Progenitor cell of endocrine pancreas (in vitro differentiated cells): ENCODE measurements around the gene SLC25A28. TPM values are rescaled to one million over a fixed set of nuclear protein-coding genes. Genes with fewer than 3 reads are reported as not detected.

Experiments used
- DNase-seq: peaks from one replicate; pipeline ENCODE4 v3.0.0; 2021; ENCODE audit warnings: low spot score; ENCODE audit not compliant: unreplicated experiment
- H3K27ac Mint-ChIP-seq: 2 replicates; pipeline ENCODE4 v1.8.0; 2021; ENCODE audit warnings: mild to moderate bottlenecking, moderate library complexity, mixed read lengths
- H3K27me3 Mint-ChIP-seq: 2 replicates; pipeline ENCODE4 v1.8.0; 2021; ENCODE audit warnings: mixed read lengths
- H3K36me3 Mint-ChIP-seq: 2 replicates; pipeline ENCODE4 v1.8.0; 2022; ENCODE audit warnings: mixed read lengths; ENCODE audit not compliant: insufficient read depth
- H3K4me1 Mint-ChIP-seq: 2 replicates; pipeline ENCODE4 v1.8.0; 2021; ENCODE audit warnings: low read depth, mixed read lengths
- H3K4me3 Mint-ChIP-seq: 2 replicates; pipeline ENCODE4 v1.8.0; 2021; ENCODE audit warnings: low read depth, mild to moderate bottlenecking, moderate library complexity, mixed read lengths
- H3K9me3 Mint-ChIP-seq: 2 replicates; pipeline ENCODE4 v1.8.0; 2021; ENCODE audit warnings: low read depth, mixed read lengths
- long read RNA-seq: library from polyadenylated mRNA; unstranded; transcript quantifications from one replicate; pipeline ENCODE4 v2.0.0, GENCODE V29; 2020
- total RNA-seq: library from RNA; stranded (reverse); gene quantifications from 2 replicates; pipeline ENCODE4 v1.2.1, GENCODE V29; 2021
- TF ChIP-seq, protein P1 (sequence below): fragments of 200-600 bp; sonication (generic); IDR thresholded peaks from one replicate; pipeline ENCODE4 v1.5.0; 2021; ENCODE audit warnings: antibody characterized with exemption, mild to moderate bottlenecking; ENCODE audit not compliant: unreplicated experiment

SLC25A28 gene, protein sequence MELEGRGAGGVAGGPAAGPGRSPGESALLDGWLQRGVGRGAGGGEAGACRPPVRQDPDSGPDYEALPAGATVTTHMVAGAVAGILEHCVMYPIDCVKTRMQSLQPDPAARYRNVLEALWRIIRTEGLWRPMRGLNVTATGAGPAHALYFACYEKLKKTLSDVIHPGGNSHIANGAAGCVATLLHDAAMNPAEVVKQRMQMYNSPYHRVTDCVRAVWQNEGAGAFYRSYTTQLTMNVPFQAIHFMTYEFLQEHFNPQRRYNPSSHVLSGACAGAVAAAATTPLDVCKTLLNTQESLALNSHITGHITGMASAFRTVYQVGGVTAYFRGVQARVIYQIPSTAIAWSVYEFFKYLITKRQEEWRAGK
- total RNA-seq = 29.4 and 32.0 TPM in 2 replicates
- long read RNA-seq, partial matches to known transcripts = 4 of 5 reads
- long read RNA-seq, other reads (novel, unspliced or antisense) = 1 of 5 reads

DNA sequence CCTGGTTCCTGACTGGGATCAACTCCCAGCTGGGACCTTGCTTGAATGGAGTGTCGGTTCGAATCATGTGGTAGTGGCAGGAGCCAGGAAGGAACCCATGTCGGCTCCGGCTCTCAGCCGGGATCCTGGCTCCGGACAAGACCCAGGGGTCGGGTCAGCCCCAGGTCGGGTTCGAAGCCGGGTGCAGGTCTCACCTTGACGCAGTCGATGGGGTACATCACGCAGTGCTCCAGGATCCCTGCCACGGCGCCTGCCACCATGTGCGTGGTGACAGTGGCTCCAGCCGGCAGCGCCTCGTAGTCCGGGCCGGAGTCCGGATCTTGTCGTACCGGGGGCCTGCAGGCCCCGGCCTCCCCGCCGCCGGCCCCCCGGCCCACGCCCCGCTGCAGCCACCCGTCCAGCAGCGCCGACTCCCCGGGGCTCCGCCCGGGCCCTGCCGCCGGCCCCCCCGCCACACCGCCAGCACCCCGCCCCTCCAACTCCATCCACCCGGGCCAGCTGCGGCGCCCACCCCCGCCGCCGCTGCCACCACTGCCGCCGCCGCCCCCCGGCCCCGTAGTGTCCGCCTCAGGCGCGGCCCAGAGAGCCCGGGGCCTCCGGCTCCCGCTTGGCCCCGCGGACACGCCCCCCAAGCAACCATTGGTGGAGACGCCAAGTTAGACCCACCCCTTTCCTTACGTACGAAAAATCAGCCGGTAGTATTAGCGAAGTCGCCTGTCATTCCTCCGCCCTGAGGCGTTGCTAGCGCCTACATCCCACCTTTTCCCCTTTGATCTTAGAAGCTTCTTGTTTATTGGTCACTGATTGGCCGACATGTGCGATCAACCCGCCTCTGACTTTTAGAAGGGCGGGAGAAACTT, at the start of gene SLC25A28:
Gene SLC25A28 (minus strand): TSS at position 589 of the 860 bp plus-strand sequence. CDS start 104 bp downstream, at position 485.
- Mint-ChIP-seq H3K27me3 (no peaks in the 10 kb centered on the region), H3K9me3 (no peaks in the 10 kb centered on the region), H3K4me3 (peak within 1 kb of the TSS; percentile 86), H3K36me3 (no peaks in the 10 kb centered on the region), H3K27ac (peak within 1 kb of the TSS; percentile 98), H3K4me1 (peaks cover 20% of the 10 kb centered on the region)
- TF ChIP-seq, protein P1, sequence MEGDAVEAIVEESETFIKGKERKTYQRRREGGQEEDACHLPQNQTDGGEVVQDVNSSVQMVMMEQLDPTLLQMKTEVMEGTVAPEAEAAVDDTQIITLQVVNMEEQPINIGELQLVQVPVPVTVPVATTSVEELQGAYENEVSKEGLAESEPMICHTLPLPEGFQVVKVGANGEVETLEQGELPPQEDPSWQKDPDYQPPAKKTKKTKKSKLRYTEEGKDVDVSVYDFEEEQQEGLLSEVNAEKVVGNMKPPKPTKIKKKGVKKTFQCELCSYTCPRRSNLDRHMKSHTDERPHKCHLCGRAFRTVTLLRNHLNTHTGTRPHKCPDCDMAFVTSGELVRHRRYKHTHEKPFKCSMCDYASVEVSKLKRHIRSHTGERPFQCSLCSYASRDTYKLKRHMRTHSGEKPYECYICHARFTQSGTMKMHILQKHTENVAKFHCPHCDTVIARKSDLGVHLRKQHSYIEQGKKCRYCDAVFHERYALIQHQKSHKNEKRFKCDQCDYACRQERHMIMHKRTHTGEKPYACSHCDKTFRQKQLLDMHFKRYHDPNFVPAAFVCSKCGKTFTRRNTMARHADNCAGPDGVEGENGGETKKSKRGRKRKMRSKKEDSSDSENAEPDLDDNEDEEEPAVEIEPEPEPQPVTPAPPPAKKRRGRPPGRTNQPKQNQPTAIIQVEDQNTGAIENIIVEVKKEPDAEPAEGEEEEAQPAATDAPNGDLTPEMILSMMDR = no peak
- DNase-seq = peak; percentile 25

DNA sequence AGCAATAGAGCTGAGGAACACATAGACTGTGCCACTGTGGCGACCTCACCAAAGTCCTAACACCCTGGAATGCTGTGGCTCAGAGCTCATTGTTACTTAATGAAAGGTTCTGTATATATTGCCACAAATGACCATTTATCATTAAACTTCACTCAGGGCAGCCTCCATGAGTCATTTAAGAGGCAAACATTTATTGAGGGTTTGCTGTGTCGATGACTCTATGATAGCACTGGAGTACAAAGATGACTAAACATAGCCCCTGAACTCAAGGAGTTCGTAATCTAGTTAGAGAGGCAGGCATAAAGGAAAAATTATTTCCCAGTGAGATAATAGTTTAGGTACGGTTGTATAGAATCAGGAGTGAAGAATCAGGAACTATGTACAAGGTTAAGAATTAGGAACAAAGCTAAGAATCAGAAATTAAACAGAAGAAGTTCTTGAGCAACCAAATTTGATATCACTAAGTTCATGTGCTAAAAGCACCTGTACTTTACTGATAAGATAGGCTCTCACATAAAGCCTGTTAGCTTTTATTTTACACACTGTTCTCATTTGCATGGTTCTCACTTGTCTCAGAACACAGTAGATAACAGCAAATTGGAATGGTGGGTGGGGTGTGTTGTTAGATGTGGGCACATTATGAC, 47.0 kb upstream of the SLC25A28 start:
- Mint-ChIP-seq H3K36me3 (peaks cover 16% of the 10 kb centered on the region), H3K27ac (peak overlapping the region; percentile 59), H3K4me3 (no peak overlapping the region), H3K4me1 (peaks cover 7% of the 10 kb centered on the region), H3K9me3 (no peaks in the 10 kb centered on the region), H3K27me3 (no peaks in the 10 kb centered on the region)
- DNase-seq = no peak
- TF ChIP-seq, protein P1 = no peak

GRCh38 chr10:99665304-99665703, 45.1 kb upstream of the SLC25A28 start:
- TF ChIP-seq, protein P1 = no peak
- Mint-ChIP-seq H3K27me3 (no peaks in the 10 kb centered on the region), H3K9me3 (no peaks in the 10 kb centered on the region), H3K4me1 (peaks cover 9% of the 10 kb centered on the region), H3K27ac (no peak overlapping the region), H3K4me3 (no peak overlapping the region), H3K36me3 (peaks cover 17% of the 10 kb centered on the region)
- no peak for DNase-seq

DNA sequence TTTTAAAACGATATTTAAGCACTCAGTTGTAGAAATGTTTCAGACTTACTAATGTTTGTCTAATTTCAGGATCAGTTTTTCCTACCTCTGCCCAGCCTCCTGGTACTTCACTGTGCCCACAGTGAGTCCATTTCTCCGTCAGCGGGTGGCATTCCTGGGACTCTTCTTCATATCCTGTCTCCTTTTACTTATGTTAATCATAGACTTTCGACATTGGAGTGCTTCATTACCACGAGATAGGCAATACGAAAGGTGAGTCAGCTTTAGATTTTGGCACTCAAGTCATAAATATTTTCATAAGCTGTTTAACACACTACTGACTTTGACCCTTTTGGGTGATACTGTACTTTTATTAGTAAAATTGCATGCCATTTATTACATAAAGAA, 41.1 kb upstream of the SLC25A28 start:
- Mint-ChIP-seq H3K4me1 (peaks cover 11% of the 10 kb centered on the region), H3K36me3 (peaks cover 10% of the 10 kb centered on the region), H3K9me3 (no peaks in the 10 kb centered on the region), H3K4me3 (no peak overlapping the region), H3K27me3 (peaks cover 14% of the 10 kb centered on the region), H3K27ac (no peak overlapping the region)
- DNase-seq = no peak
- TF ChIP-seq, protein P1 = no peak
